HCT116 (cell line): ENCODE measurements around the gene TMEM25. TPM values are rescaled to one million over a fixed set of nuclear protein-coding genes. Genes with fewer than 3 reads are reported as not detected.

Experiments
- ATAC-seq: fragments of 200-7000 bp; cut with Tn5 transposase; 2 replicates; pipeline ENCODE4 v1.9.1; 2020; ENCODE audit warnings: mild to moderate bottlenecking, moderate library complexity
- Bru-seq: library from RNA; stranded (reverse); fragments of 400-500 nt; gene quantifications from one replicate; lab custom pipeline; 2021; lab: Mats Ljungman, UMichigan
- BruChase-seq, 2 experiments: library from RNA; stranded (reverse); fragments of 400-500 nt; gene quantifications; one replicate each; lab custom pipeline; 2021; lab: Mats Ljungman, UMichigan
- BruUV-seq: library from RNA; stranded (reverse); fragments of 400-500 nt; replicated peaks from 2 replicates; lab custom pipeline; 2021; lab: Mats Ljungman, UMichigan
- CTCF ChIA-PET: fragments of 300-600 bp; sonication (Branson Sonifier 250); formaldehyde crosslinking; loops from one replicate; lab custom pipeline; 2021; ENCODE audit warnings: antibody characterized with exemption; lab: Charles Lee
- POLR2A ChIA-PET: fragments of 300-600, 350-600 bp; sonication (Branson Sonifier 250); formaldehyde crosslinking; loops from one replicate; lab custom pipeline; 2021; ENCODE audit warnings: antibody characterized with exemption; lab: Charles Lee
- RAD21 ChIA-PET, 2 experiments: fragments of 300-600 bp; sonication (Branson Sonifier 250); formaldehyde crosslinking; loops; one replicate each; lab custom pipeline; 2023; ENCODE audit warnings: low total read pairs in 2 of 2; ENCODE audit not compliant: uncharacterized antibody in 2 of 2, unreplicated experiment in 2 of 2, low non-redundant PET in 1 of 2; lab: Charles Lee
- DNase-seq: peaks from one replicate; pipeline ENCODE4 v3.0.0-alpha.2; 2010; ENCODE audit warnings: low read depth, low spot score
- H2AFZ ChIP-seq: fragments of 200-600 bp; shearing (Covaris generic), sonication (generic); 2 replicates; pipeline ENCODE4 v1.6.1; 2017; ENCODE audit warnings: low read depth, mixed run types, mixed read lengths, antibody characterized with exemption, low read length; ENCODE audit not compliant: poor library complexity, severe bottlenecking
- H3K27ac ChIP-seq: 2 replicates; pipeline ENCODE4 v1.5.1; 2012; ENCODE audit warnings: low read depth, low read length
- H3K27me3 ChIP-seq: fragments of 200-600 bp; sonication (generic); 2 replicates; pipeline ENCODE4 v1.6.1; 2016; ENCODE audit warnings: mixed run types, low read length, mixed read lengths; ENCODE audit not compliant: insufficient read depth
- H3K36me3 ChIP-seq, 2 experiments: fragments of 200-500 bp in 1 of 2; fragments of 200-600 bp in 1 of 2; sonication (Bioruptor generic) in 1 of 2; sonication (generic) in 1 of 2; 2 replicates each; pipeline versions ENCODE4 v1.5.1 to v1.6.1; 2014 to 2016; ENCODE audit warnings: low read length in 2 of 2, inconsistent platforms in 1 of 2, mixed read lengths in 1 of 2, mixed run types in 1 of 2; ENCODE audit not compliant: insufficient read depth in 2 of 2, control insufficient read depth in 1 of 2
- H3K4me1 ChIP-seq, 2 experiments: fragments of 200-600 bp in 1 of 2; sonication (generic) in 1 of 2; 2 replicates each; pipeline versions ENCODE4 v1.5.1 to v1.6.1; 2012 to 2017; ENCODE audit warnings: low read length in 2 of 2, inconsistent platforms in 1 of 2, mild to moderate bottlenecking in 1 of 2, mixed read lengths in 1 of 2, mixed run types in 1 of 2, moderate library complexity in 1 of 2; ENCODE audit not compliant: insufficient read depth in 2 of 2, control insufficient read depth in 1 of 2
- H3K4me2 ChIP-seq: fragments of 200-600 bp; sonication (generic); 2 replicates; pipeline ENCODE4 v1.6.1; 2017; ENCODE audit warnings: mixed run types, low read length, mixed read lengths
- H3K4me3 ChIP-seq, 2 experiments: fragments of 200-600 bp in 1 of 2; sonication (generic) in 1 of 2; replicated peaks in 1 of 2; 2 replicates each; pipeline ENCODE4 v1.5.1; 2011 to 2016; ENCODE audit warnings: low read length in 2 of 2, control low read depth in 1 of 2, low read depth in 1 of 2, mild to moderate bottlenecking in 1 of 2, mixed read lengths in 1 of 2, mixed run types in 1 of 2
- H3K79me2 ChIP-seq: fragments of 200-600 bp; sonication (generic); 2 replicates; pipeline ENCODE4 v1.6.1; 2017; ENCODE audit warnings: mild to moderate bottlenecking, mixed run types, low read length, moderate library complexity, mixed read lengths; ENCODE audit not compliant: insufficient read depth
- H3K9ac ChIP-seq: fragments of 200-600 bp; sonication (generic); 2 replicates; pipeline ENCODE4 v1.6.1; 2016; ENCODE audit warnings: low read length, mixed read lengths
- H3K9me2 ChIP-seq: fragments of 200-600 bp; sonication (generic), shearing (Covaris generic); 2 replicates; pipeline ENCODE4 v1.6.1; 2017; ENCODE audit warnings: mixed run types, mild to moderate bottlenecking, moderate library complexity; ENCODE audit not compliant: insufficient read depth
- H3K9me3 ChIP-seq, 2 experiments: fragments of 200-500 bp in 1 of 2; fragments of 200-600 bp in 1 of 2; sonication (Bioruptor generic) in 1 of 2; sonication (generic) in 1 of 2; 2 replicates each; pipeline ENCODE4 v1.6.1; 2014 to 2017; ENCODE audit warnings: low read length in 2 of 2, mixed read lengths in 2 of 2, inconsistent platforms in 1 of 2, low read depth in 1 of 2, mild to moderate bottlenecking in 1 of 2, mixed run types in 1 of 2, moderate library complexity in 1 of 2; ENCODE audit not compliant: control insufficient read depth in 1 of 2, insufficient read depth in 1 of 2
- H4K20me1 ChIP-seq: fragments of 200-600 bp; sonication (generic), shearing (Covaris generic); 2 replicates; pipeline ENCODE4 v1.6.1; 2017; ENCODE audit warnings: mixed run types, mild to moderate bottlenecking, moderate library complexity; ENCODE audit not compliant: insufficient read depth
- ATF3 ChIP-seq: IDR thresholded peaks from 2 replicates; pipeline ENCODE4 v1.6.1; 2012
- CTCF ChIP-seq, 3 experiments: fragments of 200-600 bp in 1 of 3; sonication (generic) in 1 of 3; IDR thresholded peaks in 2 of 3; conservative IDR thresholded peaks in 1 of 3; 2 replicates each; pipeline ENCODE4 v1.5.1; 2012 to 2017; ENCODE audit warnings: low read depth in 2 of 3, low read length in 2 of 3, antibody characterized with exemption in 1 of 3, borderline replicate concordance in 1 of 3, control low read depth in 1 of 3, mild to moderate bottlenecking in 1 of 3, mixed read lengths in 1 of 3, mixed run types in 1 of 3, moderate library complexity in 1 of 3; ENCODE audit not compliant: insufficient read depth in 1 of 3
- EGR1 ChIP-seq: IDR thresholded peaks from 2 replicates; pipeline ENCODE4 v1.6.1; 2012; ENCODE audit warnings: low read depth
- EZH2 ChIP-seq: fragments of 200-600 bp; sonication (generic); IDR thresholded peaks from 2 replicates; pipeline ENCODE4 v1.6.1; 2017; ENCODE audit warnings: antibody characterized with exemption, mixed run types
- EZH2phosphoT487 ChIP-seq: fragments of 200-600 bp; IDR thresholded peaks from 2 replicates; pipeline ENCODE4 v1.6.1; 2018; ENCODE audit warnings: antibody characterized with exemption, borderline replicate concordance
- FOSL1 ChIP-seq: IDR thresholded peaks from 2 replicates; pipeline ENCODE4 v1.6.1; 2012; ENCODE audit warnings: low read depth
- JUND ChIP-seq: IDR thresholded peaks from 2 replicates; pipeline ENCODE4 v1.6.1; 2012
- MAX ChIP-seq: IDR thresholded peaks from 2 replicates; pipeline ENCODE4 v1.6.1; 2012
- POLR2A ChIP-seq: IDR thresholded peaks from 2 replicates; pipeline ENCODE4 v1.7.0; 2011; ENCODE audit warnings: borderline replicate concordance; ENCODE audit not compliant: insufficient read depth, insufficient read length; ENCODE audit errors: extremely low read depth
- POLR2AphosphoS5 ChIP-seq: IDR thresholded peaks from 2 replicates; pipeline ENCODE4 v1.6.1; 2011; ENCODE audit warnings: mild to moderate bottlenecking, low read depth, low read length, moderate library complexity
- RAD21 ChIP-seq: IDR thresholded peaks from 2 replicates; pipeline ENCODE4 v1.6.1; 2012; ENCODE audit warnings: low read depth, mild to moderate bottlenecking
- REST ChIP-seq: IDR thresholded peaks from 2 replicates; pipeline ENCODE4 v1.6.1; 2012; ENCODE audit warnings: low read depth
- SIN3A ChIP-seq: IDR thresholded peaks from 2 replicates; pipeline ENCODE4 v1.6.1; 2012; ENCODE audit warnings: low read depth
- SRF ChIP-seq: IDR thresholded peaks from 2 replicates; pipeline ENCODE4 v1.6.1; 2012; ENCODE audit warnings: low read depth
- TCF7L2 ChIP-seq: IDR thresholded peaks from 2 replicates; pipeline ENCODE4 v1.7.0; 2011; ENCODE audit warnings: borderline replicate concordance, inconsistent platforms; ENCODE audit not compliant: insufficient read depth, insufficient read length; ENCODE audit errors: extremely low read depth
- YY1 ChIP-seq: IDR thresholded peaks from 2 replicates; pipeline ENCODE4 v1.6.1; 2011; ENCODE audit warnings: low read length, low read depth, moderate library complexity, mild to moderate bottlenecking; ENCODE audit not compliant: insufficient replicate concordance; ENCODE audit errors: extremely low read depth
- intact Hi-C: fragments of 100-400 bp; cut with micrococcal nuclease; formaldehyde crosslinking; loops from 2 replicates; pipeline ENCODE4 v1.10.0; 2022
- long read RNA-seq: library from polyadenylated mRNA; unstranded; transcript quantifications from one replicate; pipeline ENCODE4 v2.0.0, GENCODE V29; 2021; ENCODE audit not compliant: unreplicated experiment
- polyA plus RNA-seq: library from polyadenylated mRNA; unstranded; fragments of >200 nt; gene quantifications from 2 replicates; pipeline ENCODE4 v1.2.1, GENCODE V29; 2012; ENCODE audit warnings: missing spikeins
- total RNA-seq: library from RNA; stranded (reverse); gene quantifications from one replicate; pipeline ENCODE4 v1.2.1, GENCODE V29; 2021; ENCODE audit not compliant: unreplicated experiment

The TMEM25 gene
- total RNA-seq (27.0 TPM), Bru-seq, nascent RNA (percentile 48 among the genes with signal in this experiment), BruChase-seq, experiment 1, labeled RNA remaining after a 6-hour chase (percentile 63 among the genes with signal in this experiment), BruChase-seq, experiment 2, labeled RNA remaining after a 2-hour chase (percentile 57 among the genes with signal in this experiment)
- polyA plus RNA-seq: 21.8 and 26.5 TPM in 2 replicates
- long read RNA-seq, transcript TMEM25-201 (9 exons, 2,409 nt): major isoform, 9 of 48 reads
- long read RNA-seq, partial matches to known transcripts: 19 of 48 reads
- long read RNA-seq, other reads (novel, unspliced or antisense): 17 of 48 reads

GRCh38 chr11:118530683-118531596 is at the start of gene TMEM25:
TMEM25 (plus strand) TSS chr11:118531192; CDS start chr11:118531802, 610 bp downstream.
- peak; percentile 85 for ATAC-seq
- DNase-seq: no peak
- Histone ChIP-seq H3K9me2 (no peaks in the 10 kb centered on the region), H2AFZ (peak within 1 kb of the TSS; percentile 45), H3K36me3 (no peaks in the 10 kb centered on the region; a peak in 1 of 4 replicates), H3K79me2 (no peaks in the 10 kb centered on the region), H3K27ac (peak within 1 kb of the TSS; percentile 87), H3K9me3 (no peaks in the 10 kb centered on the region), H3K4me3 (peak within 1 kb of the TSS; percentile 89 to 94), H4K20me1 (no peaks in the 10 kb centered on the region), H3K4me1 (peaks cover 13 to 24% of the 10 kb centered on the region in 2 experiments), H3K9ac (peak within 1 kb of the TSS; percentile 65), H3K27me3 (no peaks in the 10 kb centered on the region), H3K4me2 (peak within 1 kb of the TSS; percentile 82)
- intact Hi-C loops: no loop called here
- no TSS peak for BruUV-seq
- ChIA-PET CTCF (no interaction called here), RAD21 (no interaction called here), POLR2A (no interaction called here)
- TF ChIP-seq JUND (no peak), MAX (peak; percentile 72), REST (no peak), EZH2phosphoT487 (no peak), EGR1 (peak; percentile 80), CTCF (IDR thresholded peaks at IDR 0.05 in 2 of 3, conservative IDR thresholded peaks at IDR 0.05 in 1 of 3; ENCODE audit: borderline replicate concordance in 1 of 3, insufficient read depth in 1 of 3, low read depth in 2 of 3, low read length in 2 of 3) (no peak), POLR2AphosphoS5 (peak; percentile 61), YY1 (peak; percentile 84), SRF (peak; percentile 92), SIN3A (peak; percentile 68), RAD21 (no peak), ATF3 (no peak), TCF7L2 (no peak), POLR2A (no peak), FOSL1 (no peak), EZH2 (no peak)
